CD8-positive, alpha-beta memory T cell (primary cell): ENCODE data around the gene FAM3D. TPM values are rescaled to one million over a fixed set of nuclear protein-coding genes. Genes with fewer than 3 reads are reported as not detected.

Source experiments
- CTCF ChIA-PET: fragments of 350-600 bp; sonication (Branson Sonifier 250); formaldehyde crosslinking; loops from one replicate; lab custom pipeline; 2021; ENCODE audit warnings: antibody characterized with exemption; lab: Charles Lee
- POLR2A ChIA-PET: fragments of 350-600 bp; sonication (Branson Sonifier 250); formaldehyde crosslinking; loops from one replicate; lab custom pipeline; 2021; ENCODE audit warnings: antibody characterized with exemption; lab: Charles Lee
- DNase-seq, 5 donors: peaks; one replicate each; pipeline versions ENCODE4 v3.0.0 to v3.0.0-alpha.2; 2020 to 2022; ENCODE audit warnings: mixed read lengths in 1 of 5
- H3K27ac ChIP-seq: one replicate; pipeline ENCODE4 v1.7.0; 2013; ENCODE audit warnings: low read depth, mild to moderate bottlenecking, low read length, moderate library complexity
- H3K27me3 ChIP-seq: 2 replicates; pipeline ENCODE4 v1.7.0; 2013; ENCODE audit warnings: low read length, mild to moderate bottlenecking; ENCODE audit not compliant: insufficient read depth, poor library complexity, severe bottlenecking
- H3K36me3 ChIP-seq: 2 replicates; pipeline ENCODE4 v1.7.0; 2013; ENCODE audit warnings: mild to moderate bottlenecking, low read length, moderate library complexity; ENCODE audit not compliant: insufficient read depth
- H3K4me1 ChIP-seq: 2 replicates; pipeline ENCODE4 v1.7.0; 2013; ENCODE audit warnings: mild to moderate bottlenecking, low read length, moderate library complexity; ENCODE audit not compliant: insufficient read depth
- H3K4me3 ChIP-seq: 2 replicates; pipeline ENCODE4 v1.7.0; 2013; ENCODE audit warnings: mild to moderate bottlenecking, low read length
- H3K9me3 ChIP-seq: 2 replicates; pipeline ENCODE4 v1.7.0; 2013; ENCODE audit warnings: mild to moderate bottlenecking, low read length
- H3K27ac Mint-ChIP-seq, 8 donors: one replicate each; pipeline ENCODE4 v1.8.0; 2020 to 2021; ENCODE audit warnings: mixed read lengths in 8 of 8, mild to moderate bottlenecking in 6 of 8, inconsistent platforms in 3 of 8, moderate library complexity in 3 of 8
- H3K27me3 Mint-ChIP-seq, 2 donors: one replicate each; pipeline ENCODE4 v1.8.0; 2020 to 2021; ENCODE audit warnings: mixed read lengths in 2 of 2, mild to moderate bottlenecking in 1 of 2, moderate library complexity in 1 of 2
- H3K36me3 Mint-ChIP-seq, 3 donors: one replicate each; pipeline ENCODE4 v1.8.0; 2020 to 2021; ENCODE audit warnings: mixed read lengths in 3 of 3, inconsistent platforms in 1 of 3, mild to moderate bottlenecking in 1 of 3
- H3K4me1 Mint-ChIP-seq, 3 donors: one replicate each; pipeline ENCODE4 v1.8.0; 2020 to 2021; ENCODE audit warnings: mixed read lengths in 3 of 3, inconsistent platforms in 1 of 3, mild to moderate bottlenecking in 1 of 3
- H3K4me3 Mint-ChIP-seq, 7 donors: one replicate each; pipeline ENCODE4 v1.8.0; 2020 to 2021; ENCODE audit warnings: mixed read lengths in 7 of 7, mild to moderate bottlenecking in 6 of 7, moderate library complexity in 4 of 7, inconsistent platforms in 2 of 7
- H3K9me3 Mint-ChIP-seq, 5 donors: one replicate each; pipeline ENCODE4 v1.8.0; 2020 to 2022; ENCODE audit warnings: mixed read lengths in 5 of 5, mild to moderate bottlenecking in 3 of 5, moderate library complexity in 2 of 5, inconsistent platforms in 1 of 5
- polyA plus RNA-seq: library from polyadenylated mRNA; unstranded; fragments of 300-500 nt; fragmentation: Illumina TruSeq; gene quantifications from one replicate; pipeline ENCODE4 v1.2.3, GENCODE V29; 2021
- total RNA-seq, 2 experiments: library from RNA; stranded (reverse); gene quantifications; one replicate each; pipeline ENCODE4 v1.2.3, GENCODE V29; 2021

FAM3D gene
- total and polyA plus RNA-seq, 3 experiments from 2014 or later: not detected

- no peak overlapping the region for H3K4me3 Mint-ChIP-seq
- CTCF ChIA-PET: no interaction called here
- Histone ChIP-seq H3K4me3 (no peak overlapping the region), H3K4me1 (no peaks in the 10 kb centered on the region), H3K27me3 (no peaks in the 10 kb centered on the region), H3K36me3 (no peaks in the 10 kb centered on the region), H3K27ac (no peak overlapping the region), H3K9me3 (no peaks in the 10 kb centered on the region)
- H3K4me1 Mint-ChIP-seq: no peaks in the 10 kb centered on the region
- no peaks in the 10 kb centered on the region for H3K9me3 Mint-ChIP-seq
- no peak overlapping the region for H3K27ac Mint-ChIP-seq
- DNase-seq: no peak
- peaks cover 3 to 26% of the 10 kb centered on the region in 2 donors for H3K27me3 Mint-ChIP-seq
- H3K36me3 Mint-ChIP-seq: no peaks in the 10 kb centered on the region
- POLR2A ChIA-PET: no interaction called here
These were observed 7.4 kb downstream of the FAM3D start for GRCh38 chr3:58659051-58659675.

GRCh38 chr3:58658508-58658907 lies 8.1 kb downstream of the FAM3D start:
- Mint-ChIP-seq H3K36me3 (no peaks in the 10 kb centered on the region), H3K4me1 (no peaks in the 10 kb centered on the region), H3K27ac (no peak overlapping the region), H3K27me3 (peaks cover 3 to 24% of the 10 kb centered on the region in 2 donors), H3K9me3 (no peaks in the 10 kb centered on the region), H3K4me3 (no peak overlapping the region)
- Histone ChIP-seq H3K27ac (no peak overlapping the region), H3K36me3 (no peaks in the 10 kb centered on the region), H3K27me3 (no peaks in the 10 kb centered on the region), H3K9me3 (no peaks in the 10 kb centered on the region), H3K4me1 (no peaks in the 10 kb centered on the region), H3K4me3 (no peak overlapping the region)
- CTCF ChIA-PET: no interaction called here
- POLR2A ChIA-PET: no interaction called here
- no peak for DNase-seq

DNA sequence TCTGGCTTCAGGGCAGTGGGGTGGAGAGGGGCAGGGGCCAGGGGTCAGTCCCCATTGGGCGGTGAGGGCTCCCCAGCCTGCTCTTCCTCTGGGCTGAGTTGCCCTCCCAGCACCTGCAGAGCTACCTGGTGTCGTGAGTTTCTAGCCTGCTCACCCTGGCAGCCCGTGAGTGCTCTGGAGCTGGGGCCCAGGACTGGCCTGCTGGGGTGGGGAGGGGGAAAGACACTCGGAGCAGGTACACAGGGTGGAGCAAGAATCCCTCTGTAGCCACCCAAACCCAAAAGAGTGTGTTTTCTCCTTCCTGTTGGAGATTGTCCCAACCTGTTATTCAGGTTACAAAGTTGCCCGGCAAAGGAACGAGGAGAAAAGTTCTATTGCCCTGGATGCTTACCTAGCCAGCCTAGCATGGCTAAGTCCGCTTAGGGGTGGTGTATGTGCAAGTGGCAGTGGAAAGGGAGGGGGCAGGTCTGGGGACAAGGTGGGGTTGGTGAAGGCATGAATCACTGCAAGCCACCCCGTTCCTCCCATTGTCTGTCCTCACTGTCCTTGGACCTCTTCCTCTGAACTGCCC lies 8.9 kb downstream of the FAM3D start:
- ChIA-PET CTCF (no interaction called here), POLR2A (no interaction called here)
- H3K4me3 Mint-ChIP-seq: no peak overlapping the region
- H3K27me3 Mint-ChIP-seq: peaks cover 6 to 29% of the 10 kb centered on the region in 2 donors
- no peaks in the 10 kb centered on the region for H3K9me3 ChIP-seq
- no peaks in the 10 kb centered on the region for H3K4me1 Mint-ChIP-seq
- no peaks in the 10 kb centered on the region for H3K27me3 ChIP-seq
- DNase-seq: no peak
- H3K27ac Mint-ChIP-seq: no peak overlapping the region
- H3K36me3 Mint-ChIP-seq: no peaks in the 10 kb centered on the region
- H3K4me3 ChIP-seq: no peak overlapping the region
- H3K4me1 ChIP-seq: no peaks in the 10 kb centered on the region
- peaks cover 0 to 2% (median 0%) of the 10 kb centered on the region in 5 donors for H3K9me3 Mint-ChIP-seq
- H3K36me3 ChIP-seq: no peaks in the 10 kb centered on the region
- H3K27ac ChIP-seq: no peak overlapping the region

GRCh38 chr3:58657036-58657520 lies 9.5 kb downstream of the FAM3D start:
- Mint-ChIP-seq H3K4me3 (no peak overlapping the region), H3K4me1 (no peaks in the 10 kb centered on the region), H3K27me3 (peaks cover 6 to 29% of the 10 kb centered on the region in 2 donors), H3K36me3 (no peaks in the 10 kb centered on the region), H3K27ac (no peak overlapping the region), H3K9me3 (peaks cover 0 to 2% (median 0%) of the 10 kb centered on the region in 5 donors)
- Histone ChIP-seq H3K27me3 (no peaks in the 10 kb centered on the region), H3K27ac (no peak overlapping the region), H3K4me3 (no peak overlapping the region), H3K9me3 (no peaks in the 10 kb centered on the region), H3K4me1 (no peaks in the 10 kb centered on the region), H3K36me3 (no peaks in the 10 kb centered on the region)
- DNase-seq: no peak
- ChIA-PET CTCF (no interaction called here), POLR2A (no interaction called here)

DNA sequence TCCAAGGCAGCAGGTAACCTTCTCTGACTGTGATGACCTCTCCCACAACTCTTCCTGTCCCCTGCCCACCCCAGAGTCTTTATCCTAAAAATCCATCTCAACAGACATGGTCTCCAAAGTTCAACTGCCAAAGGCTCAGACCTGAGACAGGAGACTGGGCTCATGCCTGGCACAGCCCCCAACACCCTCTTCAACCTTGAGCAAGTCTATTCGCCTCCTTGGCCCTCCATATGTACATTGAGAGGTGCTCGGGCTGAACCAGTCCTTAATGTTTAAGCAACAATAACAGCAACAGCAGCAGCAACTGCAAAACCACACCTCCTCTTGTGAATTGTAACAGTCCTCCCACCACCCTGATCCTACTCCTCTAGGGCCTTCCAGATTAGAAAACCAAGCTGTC lies 9.9 kb downstream of the FAM3D start:
- Histone ChIP-seq H3K4me3 (no peak overlapping the region), H3K9me3 (no peaks in the 10 kb centered on the region), H3K27me3 (no peaks in the 10 kb centered on the region), H3K27ac (no peak overlapping the region), H3K4me1 (no peaks in the 10 kb centered on the region), H3K36me3 (no peaks in the 10 kb centered on the region)
- ChIA-PET CTCF (no interaction called here), POLR2A (no interaction called here)
- no peak overlapping the region for H3K4me3 Mint-ChIP-seq
- H3K4me1 Mint-ChIP-seq: no peaks in the 10 kb centered on the region
- no peak for DNase-seq
- H3K27me3 Mint-ChIP-seq: peaks cover 6 to 29% of the 10 kb centered on the region in 2 donors
- no peaks in the 10 kb centered on the region for H3K36me3 Mint-ChIP-seq
- H3K27ac Mint-ChIP-seq: no peak overlapping the region
- peaks cover 0 to 2% (median 0%) of the 10 kb centered on the region in 5 donors for H3K9me3 Mint-ChIP-seq

DNA sequence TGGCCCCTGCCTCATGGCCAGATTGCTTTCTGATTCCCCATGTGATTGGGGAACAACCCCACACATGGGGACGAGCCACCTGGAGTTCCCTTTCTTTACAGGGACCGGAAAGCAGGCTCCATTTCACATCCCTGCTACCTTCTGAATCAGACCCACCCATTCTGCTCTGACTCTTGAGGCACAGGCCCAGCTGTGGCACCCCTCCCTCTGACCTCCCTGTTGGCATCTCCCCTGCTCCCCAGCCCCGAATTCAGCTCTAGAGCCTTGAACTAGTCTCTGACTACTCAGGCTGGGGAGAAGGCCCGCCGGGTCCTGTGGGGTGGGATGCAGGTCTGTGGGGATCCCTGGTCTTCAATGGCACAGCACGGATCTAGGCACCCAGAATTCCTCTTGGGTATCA lies 12.1 kb downstream of the FAM3D start:
- H3K4me3 ChIP-seq: no peak overlapping the region
- peaks cover 8 to 33% of the 10 kb centered on the region in 2 donors for H3K27me3 Mint-ChIP-seq
- H3K4me1 Mint-ChIP-seq: no peaks in the 10 kb centered on the region
- H3K4me3 Mint-ChIP-seq: no peak overlapping the region
- H3K36me3 Mint-ChIP-seq: no peaks in the 10 kb centered on the region
- no peak for DNase-seq
- no peaks in the 10 kb centered on the region for H3K27me3 ChIP-seq
- no peak overlapping the region for H3K27ac ChIP-seq
- peaks cover 0 to 2% (median 0%) of the 10 kb centered on the region in 5 donors for H3K9me3 Mint-ChIP-seq
- H3K27ac Mint-ChIP-seq: no peak overlapping the region
- H3K4me1 ChIP-seq: no peaks in the 10 kb centered on the region
- ChIA-PET POLR2A (no interaction called here), CTCF (no interaction called here)
- H3K36me3 ChIP-seq: no peaks in the 10 kb centered on the region
- H3K9me3 ChIP-seq: no peaks in the 10 kb centered on the region

GRCh38 chr3:58652624-58653023 lies 13.9 kb downstream of the FAM3D start:
- DNase-seq: no peak
- Histone ChIP-seq H3K4me1 (no peaks in the 10 kb centered on the region), H3K36me3 (no peaks in the 10 kb centered on the region), H3K27me3 (no peaks in the 10 kb centered on the region), H3K27ac (no peak overlapping the region), H3K9me3 (no peaks in the 10 kb centered on the region), H3K4me3 (no peak overlapping the region)
- no peak overlapping the region for H3K4me3 Mint-ChIP-seq
- peaks cover 0 to 2% (median 0%) of the 10 kb centered on the region in 5 donors for H3K9me3 Mint-ChIP-seq
- H3K27me3 Mint-ChIP-seq: peaks cover 8 to 38% of the 10 kb centered on the region in 2 donors
- CTCF ChIA-PET: no interaction called here
- no peaks in the 10 kb centered on the region for H3K4me1 Mint-ChIP-seq
- no peak overlapping the region for H3K27ac Mint-ChIP-seq
- H3K36me3 Mint-ChIP-seq: no peaks in the 10 kb centered on the region
- POLR2A ChIA-PET: no interaction called here

- Histone ChIP-seq H3K4me1 (no peaks in the 10 kb centered on the region), H3K36me3 (no peaks in the 10 kb centered on the region), H3K27ac (no peak overlapping the region), H3K9me3 (no peaks in the 10 kb centered on the region), H3K27me3 (no peaks in the 10 kb centered on the region), H3K4me3 (no peak overlapping the region)
- ChIA-PET CTCF (no interaction called here), POLR2A (no interaction called here)
- H3K27ac Mint-ChIP-seq: no peak overlapping the region
- H3K9me3 Mint-ChIP-seq: peaks cover 0 to 2% (median 0%) of the 10 kb centered on the region in 5 donors
- H3K36me3 Mint-ChIP-seq: no peaks in the 10 kb centered on the region
- H3K4me3 Mint-ChIP-seq: no peak overlapping the region
- H3K27me3 Mint-ChIP-seq: peaks cover 4 to 29% of the 10 kb centered on the region in 2 donors
- no peaks in the 10 kb centered on the region for H3K4me1 Mint-ChIP-seq
- no peak for DNase-seq
These were observed 15.3 kb downstream of the FAM3D start for GRCh38 chr3:58651276-58651675.
